H9 (cell line): Measurements from ENCODE around the gene KATNB1. TPM values are rescaled to one million over a fixed set of nuclear protein-coding genes. Genes with fewer than 3 reads are reported as not detected.

Experiments
- DNase-seq: peaks from one replicate; pipeline ENCODE4 v3.0.0-alpha.2; 2017
- H2AFZ ChIP-seq: one replicate; pipeline ENCODE4 v1.6.1; 2013; ENCODE audit warnings: mild to moderate bottlenecking, low read length, control low read depth, moderate library complexity
- H2AK5ac ChIP-seq: 2 replicates; pipeline ENCODE4 v1.6.1; 2013; ENCODE audit warnings: low read length, control low read depth, mixed read lengths; ENCODE audit not compliant: insufficient read length
- H2BK120ac ChIP-seq: one replicate; pipeline ENCODE4 v1.6.1; 2013; ENCODE audit warnings: low read depth, mild to moderate bottlenecking, low read length, control low read depth, inconsistent platforms; ENCODE audit not compliant: poor library complexity, severe bottlenecking
- H2BK12ac ChIP-seq: 2 replicates; pipeline ENCODE4 v1.6.1; 2013; ENCODE audit warnings: low read length, control low read depth, mixed read lengths, low read depth; ENCODE audit not compliant: insufficient read length
- H2BK15ac ChIP-seq: 2 replicates; pipeline ENCODE4 v1.6.1; 2013; ENCODE audit warnings: low read depth, low read length, control low read depth
- H2BK20ac ChIP-seq: one replicate; pipeline ENCODE4 v1.6.1; 2013; ENCODE audit warnings: low read depth, mild to moderate bottlenecking, low read length, control low read depth, inconsistent platforms; ENCODE audit not compliant: poor library complexity, severe bottlenecking
- H2BK5ac ChIP-seq: 2 replicates; pipeline ENCODE4 v1.6.1; 2013; ENCODE audit warnings: low read length, control low read depth, mixed read lengths; ENCODE audit not compliant: insufficient read length
- H3K14ac ChIP-seq: 2 replicates; pipeline ENCODE4 v1.6.1; 2013; ENCODE audit warnings: low read length, control low read depth; ENCODE audit not compliant: insufficient read depth
- H3K18ac ChIP-seq: 2 replicates; pipeline ENCODE4 v1.6.1; 2013; ENCODE audit warnings: low read depth, mild to moderate bottlenecking, mixed read lengths, low read length, control low read depth; ENCODE audit not compliant: insufficient read length
- H3K23ac ChIP-seq: 2 replicates; pipeline ENCODE4 v1.6.1; 2013; ENCODE audit warnings: low read length, control low read depth, mixed read lengths, low read depth; ENCODE audit not compliant: insufficient read length
- H3K23me2 ChIP-seq: 2 replicates; pipeline ENCODE4 v1.6.1; 2013; ENCODE audit warnings: low read depth, mild to moderate bottlenecking, mixed read lengths, low read length, control low read depth; ENCODE audit not compliant: insufficient read length, poor library complexity, severe bottlenecking
- H3K27ac ChIP-seq: 2 replicates; pipeline ENCODE4 v1.5.1; 2013; ENCODE audit warnings: low read length, control low read depth, mixed read lengths, low read depth; ENCODE audit not compliant: insufficient read length
- H3K27me3 ChIP-seq: 2 replicates; pipeline ENCODE4 v1.6.1; 2013; ENCODE audit warnings: low read length, control low read depth, inconsistent platforms; ENCODE audit not compliant: insufficient read depth
- H3K4ac ChIP-seq: 2 replicates; pipeline ENCODE4 v1.6.1; 2013; ENCODE audit warnings: low read depth, mild to moderate bottlenecking, control low read depth, inconsistent platforms, low read length, moderate library complexity
- H3K4me1 ChIP-seq: 2 replicates; pipeline ENCODE4 v1.6.1; 2013; ENCODE audit warnings: low read length, control low read depth, inconsistent platforms; ENCODE audit not compliant: insufficient read depth
- H3K4me2 ChIP-seq: 2 replicates; pipeline ENCODE4 v1.6.1; 2013; ENCODE audit warnings: low read length, control low read depth, mixed read lengths; ENCODE audit not compliant: insufficient read length, insufficient read depth
- H3K56ac ChIP-seq: 2 replicates; pipeline ENCODE4 v1.6.1; 2013; ENCODE audit warnings: low read depth, mild to moderate bottlenecking, mixed read lengths, low read length, control low read depth; ENCODE audit not compliant: insufficient read length
- H3K79me1 ChIP-seq: 2 replicates; pipeline ENCODE4 v1.6.1; 2013; ENCODE audit warnings: low read depth, mild to moderate bottlenecking, moderate library complexity, low read length, control low read depth, inconsistent platforms; ENCODE audit not compliant: insufficient read depth, poor library complexity, severe bottlenecking
- H3K79me2 ChIP-seq: 2 replicates; pipeline ENCODE4 v1.6.1; 2013; ENCODE audit warnings: low read length, control low read depth, inconsistent platforms; ENCODE audit not compliant: insufficient read depth
- H3K9ac ChIP-seq: 2 replicates; pipeline ENCODE4 v1.6.1; 2013; ENCODE audit warnings: low read length, control low read depth, mixed read lengths; ENCODE audit not compliant: insufficient read length; ENCODE audit errors: extremely low read depth
- H3K9me3 ChIP-seq: one replicate; pipeline ENCODE4 v1.6.1; 2013; ENCODE audit warnings: low read depth, low read length, inconsistent platforms; ENCODE audit not compliant: control insufficient read depth
- H3T11ph ChIP-seq: one replicate; pipeline ENCODE4 v1.6.1; 2013; ENCODE audit warnings: mild to moderate bottlenecking, low read length, control low read depth, inconsistent platforms
- H4K20me1 ChIP-seq: one replicate; pipeline ENCODE4 v1.6.1; 2013; ENCODE audit not compliant: control insufficient read depth, insufficient read length, insufficient read depth
- H4K5ac ChIP-seq: 2 replicates; pipeline ENCODE4 v1.6.1; 2013; ENCODE audit warnings: low read depth, mild to moderate bottlenecking, mixed read lengths, low read length, control low read depth; ENCODE audit not compliant: insufficient read length
- H4K8ac ChIP-seq: replicated peaks from 2 replicates; pipeline ENCODE4 v1.6.1; 2013; ENCODE audit warnings: low read length, control low read depth, mixed read lengths, low read depth; ENCODE audit not compliant: insufficient read length
- H4K91ac ChIP-seq: 2 replicates; pipeline ENCODE4 v1.6.1; 2013; ENCODE audit warnings: low read depth, mild to moderate bottlenecking, moderate library complexity, mixed read lengths, low read length, control low read depth; ENCODE audit not compliant: insufficient read length
- H3K27ac Mint-ChIP-seq, 3 experiments: 2 replicates in 2 of 3; 3 replicates in 1 of 3; pipeline ENCODE4 v1.8.0; 2020 to 2021; ENCODE audit warnings: mixed read lengths in 3 of 3, mild to moderate bottlenecking in 1 of 3, moderate library complexity in 1 of 3
- H3K27me3 Mint-ChIP-seq: 2 replicates; pipeline ENCODE4 v1.8.0; 2021; ENCODE audit warnings: low read depth, mild to moderate bottlenecking, moderate library complexity, mixed read lengths
- H3K36me3 Mint-ChIP-seq, 3 experiments: 2 replicates in 2 of 3; 3 replicates in 1 of 3; pipeline ENCODE4 v1.8.0; 2020 to 2021; ENCODE audit warnings: low read depth in 3 of 3, mixed read lengths in 3 of 3; ENCODE audit not compliant: insufficient read depth in 1 of 3
- H3K4me1 Mint-ChIP-seq, 2 experiments: 2 replicates each; pipeline ENCODE4 v1.8.0; 2020; ENCODE audit warnings: mixed read lengths in 2 of 2
- H3K4me3 Mint-ChIP-seq, 2 experiments: 2 replicates in 1 of 2; 3 replicates in 1 of 2; pipeline ENCODE4 v1.8.0; 2020 to 2021; ENCODE audit warnings: mild to moderate bottlenecking in 2 of 2, mixed read lengths in 2 of 2, moderate library complexity in 1 of 2
- H3K9me3 Mint-ChIP-seq, 2 experiments: 2 replicates in 1 of 2; 3 replicates in 1 of 2; pipeline ENCODE4 v1.8.0; 2020; ENCODE audit warnings: mild to moderate bottlenecking in 2 of 2, mixed read lengths in 2 of 2, moderate library complexity in 1 of 2
- WGBS: extraction: QIAGEN DNeasy Blood & Tissue Kit; methylation state at CpG from one replicate; pipeline ENCODE4 v1.1.7; 2013; ENCODE audit warnings: missing lambda C conversion rate, low lambda C conversion rate, mixed read lengths; ENCODE audit not compliant: insufficient read length; ENCODE audit errors: extremely low coverage; 5-methylcytosine and 5-hydroxymethylcytosine counted together
- total RNA-seq: library from RNA; stranded (reverse); gene quantifications from 2 replicates; pipeline ENCODE4 v1.2.1, GENCODE V29; 2021
- TF ChIP-seq, protein P1 (sequence below): fragments of 200-600 bp; sonication (generic); conservative IDR thresholded peaks from 3 replicates; pipeline ENCODE4 v1.8.0; 2021; ENCODE audit warnings: antibody characterized with exemption, mild to moderate bottlenecking

The KATNB1 gene
- total RNA-seq, 1 experiment from 2014 or later: 29.9 TPM

DNA sequence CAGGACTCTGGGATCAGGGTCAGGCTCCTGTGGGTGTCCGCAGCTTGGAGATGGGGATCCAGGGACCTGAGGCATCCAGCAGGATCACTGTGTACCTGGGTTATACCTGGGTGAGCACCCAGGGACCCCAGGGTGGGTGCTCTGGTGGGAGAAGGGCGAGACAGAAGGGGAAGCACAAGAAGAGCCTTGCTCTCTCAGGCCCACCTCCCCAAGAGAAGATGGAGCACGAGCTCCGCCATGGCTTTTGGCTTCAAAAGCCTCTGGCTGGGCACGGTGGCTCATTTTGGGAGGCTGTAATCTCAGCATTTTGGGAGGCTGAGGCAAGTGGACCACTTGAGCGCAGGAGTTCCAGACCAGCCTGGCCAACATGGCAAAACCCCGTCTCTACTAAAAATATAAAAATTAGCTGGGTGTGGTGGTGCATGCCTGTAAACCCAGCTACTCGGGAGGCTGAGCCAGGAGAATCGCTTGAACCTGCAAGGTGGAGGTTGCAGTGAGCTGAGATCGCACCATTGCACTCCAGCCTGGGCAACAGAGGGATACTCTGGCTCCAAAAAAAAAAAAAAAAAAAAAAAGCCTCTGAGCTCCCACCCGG, 32.1 kb upstream of the KATNB1 start:
- Histone ChIP-seq H4K8ac (no peak overlapping the region), H2BK20ac (no peak overlapping the region), H2AK5ac (no peak overlapping the region), H2BK120ac (no peak overlapping the region), H3K23ac (no peak overlapping the region), H2BK12ac (no peak overlapping the region), H3K14ac (no peak overlapping the region), H3K56ac (no peak overlapping the region), H3T11ph (no peak overlapping the region), H3K4me2 (no peak overlapping the region), H3K23me2 (no peaks in the 10 kb centered on the region), H3K79me1 (no peaks in the 10 kb centered on the region), H4K20me1 (no peaks in the 10 kb centered on the region), H3K27ac (no peak overlapping the region), H3K9ac (no peak overlapping the region), H3K4me1 (no peaks in the 10 kb centered on the region), H2BK5ac (no peak overlapping the region), H2AFZ (no peak overlapping the region), H4K91ac (no peak overlapping the region), H3K9me3 (no peaks in the 10 kb centered on the region), H4K5ac (no peak overlapping the region), H3K79me2 (no peaks in the 10 kb centered on the region), H3K4ac (no peak overlapping the region), H2BK15ac (no peak overlapping the region), H3K18ac (no peak overlapping the region), H3K27me3 (no peaks in the 10 kb centered on the region)
- H3K9me3 Mint-ChIP-seq: peaks cover 0 to 16% of the 10 kb centered on the region in 2 experiments; a peak in 2 of 5 replicates
- TF ChIP-seq, protein P1, sequence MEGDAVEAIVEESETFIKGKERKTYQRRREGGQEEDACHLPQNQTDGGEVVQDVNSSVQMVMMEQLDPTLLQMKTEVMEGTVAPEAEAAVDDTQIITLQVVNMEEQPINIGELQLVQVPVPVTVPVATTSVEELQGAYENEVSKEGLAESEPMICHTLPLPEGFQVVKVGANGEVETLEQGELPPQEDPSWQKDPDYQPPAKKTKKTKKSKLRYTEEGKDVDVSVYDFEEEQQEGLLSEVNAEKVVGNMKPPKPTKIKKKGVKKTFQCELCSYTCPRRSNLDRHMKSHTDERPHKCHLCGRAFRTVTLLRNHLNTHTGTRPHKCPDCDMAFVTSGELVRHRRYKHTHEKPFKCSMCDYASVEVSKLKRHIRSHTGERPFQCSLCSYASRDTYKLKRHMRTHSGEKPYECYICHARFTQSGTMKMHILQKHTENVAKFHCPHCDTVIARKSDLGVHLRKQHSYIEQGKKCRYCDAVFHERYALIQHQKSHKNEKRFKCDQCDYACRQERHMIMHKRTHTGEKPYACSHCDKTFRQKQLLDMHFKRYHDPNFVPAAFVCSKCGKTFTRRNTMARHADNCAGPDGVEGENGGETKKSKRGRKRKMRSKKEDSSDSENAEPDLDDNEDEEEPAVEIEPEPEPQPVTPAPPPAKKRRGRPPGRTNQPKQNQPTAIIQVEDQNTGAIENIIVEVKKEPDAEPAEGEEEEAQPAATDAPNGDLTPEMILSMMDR: no peak
- H3K27me3 Mint-ChIP-seq: peaks cover 22% of the 10 kb centered on the region
- H3K4me3 Mint-ChIP-seq: no peak overlapping the region
- no peak for DNase-seq
- peaks cover 6 to 13% of the 10 kb centered on the region in 2 experiments for H3K4me1 Mint-ChIP-seq
- no peaks in the 10 kb centered on the region; a peak in 1 of 7 replicates for H3K36me3 Mint-ChIP-seq
- no peak overlapping the region for H3K27ac Mint-ChIP-seq
- WGBS: no CpG with 5 or more reads among the region's 11 CpGs
